WI38 (cell line): ENCODE data around the gene SPATA6L.
"Not testable (repeated sequence)": the region's sequence is repeated elsewhere in the genome, so short reads cannot be mapped to it uniquely, and the experiment has no call there.

Experiments used
- H3K4me3 ChIP-seq: 2 replicates; pipeline ENCODE4 v1.5.1; 2011; ENCODE audit warnings: low read depth, mild to moderate bottlenecking, control low read depth, low read length
- CTCF ChIP-seq: IDR thresholded peaks from 2 replicates; pipeline ENCODE4 v1.5.1; 2012; ENCODE audit warnings: low read depth, mild to moderate bottlenecking, control low read depth, low read length

The SPATA6L gene

GRCh38 chr9:4615778-4616177, 50.5 kb downstream of the SPATA6L start:
- TF ChIP-seq CTCF: no peak
- H3K4me3 ChIP-seq: no peak overlapping the region

DNA sequence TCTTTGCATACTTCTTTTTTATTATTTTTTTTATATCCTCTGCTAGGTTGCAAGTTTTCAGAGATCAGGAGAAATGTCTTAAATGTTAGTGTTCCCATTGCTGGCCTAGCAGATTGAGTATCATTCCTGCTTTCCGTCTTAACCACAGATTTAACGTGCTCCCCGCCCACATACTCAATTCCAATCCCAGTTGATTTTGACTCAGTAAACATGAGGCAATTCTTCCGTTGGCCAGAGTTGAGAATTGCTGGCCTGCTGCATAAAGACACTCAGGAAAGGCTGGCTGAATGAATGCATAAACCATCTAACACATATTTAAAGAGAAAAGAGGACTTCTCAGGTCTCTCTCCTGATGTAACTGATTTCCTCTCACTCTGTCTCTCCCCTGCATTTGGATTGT, 51.0 kb downstream of the SPATA6L start:
- no peak for TF ChIP-seq CTCF
- no peak overlapping the region for H3K4me3 ChIP-seq

GRCh38 chr9:4614627-4615026, 51.7 kb downstream of the SPATA6L start:
- no peak for TF ChIP-seq CTCF
- H3K4me3 ChIP-seq: no peak overlapping the region

GRCh38 chr9:4606033-4606432, 60.2 kb downstream of the SPATA6L start:
- not testable (repeated sequence) for H3K4me3 ChIP-seq

GRCh38 chr9:4604678-4605095, 61.6 kb downstream of the SPATA6L start:
- TF ChIP-seq CTCF: no peak
- no peak overlapping the region for H3K4me3 ChIP-seq

GRCh38 chr9:4603830-4604229, 62.5 kb downstream of the SPATA6L start:
- H3K4me3 ChIP-seq: no peak overlapping the region
- no peak for TF ChIP-seq CTCF

DNA sequence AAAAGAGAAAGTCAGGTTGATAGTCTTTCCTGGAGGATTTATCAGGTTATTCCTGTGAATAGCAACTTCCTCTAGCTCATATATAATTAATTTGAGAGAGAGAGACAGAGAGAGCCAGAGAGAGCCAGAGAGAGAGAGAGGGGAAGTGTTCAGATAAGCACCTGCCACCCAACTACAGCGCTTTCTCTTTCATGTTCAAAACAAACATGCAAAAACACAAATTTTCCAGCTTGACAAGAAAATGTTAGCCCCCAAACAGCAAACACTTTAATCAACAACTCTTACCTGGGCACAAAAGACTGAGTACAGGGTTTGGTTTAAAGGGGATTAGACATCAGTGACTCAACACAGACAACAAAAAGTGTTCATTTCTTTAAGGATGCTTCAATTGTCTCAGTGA, 65.9 kb downstream of the SPATA6L start:
- no peak overlapping the region for H3K4me3 ChIP-seq
- TF ChIP-seq CTCF: no peak

GRCh38 chr9:4596165-4596922, 69.9 kb downstream of the SPATA6L start:
- TF ChIP-seq CTCF: no peak
- H3K4me3 ChIP-seq: no peak overlapping the region
